OCI-LY7 (cell line): Measurements from ENCODE around the gene MAPK12.

Source experiments
- EZH2phosphoT487 ChIP-seq: fragments of 200-600 bp; sonication (generic); IDR thresholded peaks from 2 replicates; pipeline ENCODE4 v1.6.1; 2018; ENCODE audit warnings: low read depth, borderline replicate concordance, mild to moderate bottlenecking, mixed run types, antibody characterized with exemption, low read length, moderate library complexity, mixed read lengths
- TF ChIP-seq, protein P1 (sequence below): fragments of 200-600 bp; sonication (generic); conservative IDR thresholded peaks from 2 replicates; pipeline ENCODE4 v1.5.1; 2014; ENCODE audit warnings: mild to moderate bottlenecking, antibody characterized with exemption, low read length, moderate library complexity, mixed read lengths

DNA sequence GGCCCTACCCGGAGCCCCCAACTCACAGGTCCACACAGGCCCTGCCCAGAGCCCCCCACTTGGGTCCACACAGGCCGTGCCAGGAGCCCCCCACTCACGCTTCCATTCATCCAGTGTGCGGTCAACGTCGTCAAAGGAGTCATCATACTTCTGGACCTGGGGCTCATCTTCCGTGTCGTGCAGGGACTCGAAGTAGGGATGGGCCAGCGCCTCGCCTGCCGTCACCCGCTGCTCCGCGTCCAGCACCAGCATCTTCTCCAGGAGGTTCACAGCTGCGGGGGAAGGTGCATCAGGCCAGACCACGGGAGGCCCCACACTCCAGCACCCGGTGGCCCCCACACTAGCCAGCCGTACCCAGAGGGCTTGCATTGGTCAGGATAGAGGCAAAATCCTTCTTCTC, 6.4 kb downstream of the MAPK12 start:
- TF ChIP-seq EZH2phosphoT487, result no peak
- TF ChIP-seq, protein P1, sequence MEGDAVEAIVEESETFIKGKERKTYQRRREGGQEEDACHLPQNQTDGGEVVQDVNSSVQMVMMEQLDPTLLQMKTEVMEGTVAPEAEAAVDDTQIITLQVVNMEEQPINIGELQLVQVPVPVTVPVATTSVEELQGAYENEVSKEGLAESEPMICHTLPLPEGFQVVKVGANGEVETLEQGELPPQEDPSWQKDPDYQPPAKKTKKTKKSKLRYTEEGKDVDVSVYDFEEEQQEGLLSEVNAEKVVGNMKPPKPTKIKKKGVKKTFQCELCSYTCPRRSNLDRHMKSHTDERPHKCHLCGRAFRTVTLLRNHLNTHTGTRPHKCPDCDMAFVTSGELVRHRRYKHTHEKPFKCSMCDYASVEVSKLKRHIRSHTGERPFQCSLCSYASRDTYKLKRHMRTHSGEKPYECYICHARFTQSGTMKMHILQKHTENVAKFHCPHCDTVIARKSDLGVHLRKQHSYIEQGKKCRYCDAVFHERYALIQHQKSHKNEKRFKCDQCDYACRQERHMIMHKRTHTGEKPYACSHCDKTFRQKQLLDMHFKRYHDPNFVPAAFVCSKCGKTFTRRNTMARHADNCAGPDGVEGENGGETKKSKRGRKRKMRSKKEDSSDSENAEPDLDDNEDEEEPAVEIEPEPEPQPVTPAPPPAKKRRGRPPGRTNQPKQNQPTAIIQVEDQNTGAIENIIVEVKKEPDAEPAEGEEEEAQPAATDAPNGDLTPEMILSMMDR, result no peak
